A549 (cell line): ENCODE data around the gene MAGI2.

ENCODE experiments used
- BHLHE40 ChIP-seq: IDR thresholded peaks from 2 replicates; pipeline ENCODE4 v1.6.1; 2012; ENCODE audit warnings: low read depth, low read length, inconsistent platforms
- CHD4 ChIP-seq: fragments of 200-600 bp; sonication (generic); IDR thresholded peaks from 2 replicates; pipeline ENCODE4 v1.6.1; 2016; ENCODE audit warnings: antibody characterized with exemption, mild to moderate bottlenecking, borderline replicate concordance
- CTCF ChIP-seq: fragments of >200 bp; sonication (Bioruptor Twin); formaldehyde crosslinking; IDR thresholded peaks from 3 replicates; pipeline ENCODE4 v1.5.1; 2016
- HMGXB4 ChIP-seq: fragments of 250-450 bp; sonication (Bioruptor Pico); IDR thresholded peaks from 2 replicates; pipeline ENCODE4 v1.5.0; 2021; ENCODE audit warnings: mild to moderate bottlenecking, moderate library complexity, borderline replicate concordance
- JUN ChIP-seq, 2 experiments: fragments of >200 bp; sonication (Bioruptor Twin); formaldehyde crosslinking; IDR thresholded peaks; 2 replicates in 1 of 2; 3 replicates in 1 of 2; pipeline ENCODE4 v1.6.1; 2016 to 2017
- MAX ChIP-seq: IDR thresholded peaks from 2 replicates; pipeline ENCODE4 v1.6.1; 2012
- MAZ ChIP-seq: fragments of 150-350 bp; IDR thresholded peaks from 2 replicates; pipeline ENCODE4 v1.6.1; 2014; ENCODE audit warnings: antibody characterized with exemption, low read depth, low read length, borderline replicate concordance
- POLR2AphosphoS2 ChIP-seq: conservative IDR thresholded peaks from 2 replicates; pipeline ENCODE4 v1.6.1; 2012; ENCODE audit warnings: low read length, improper control_type of control experiment, inconsistent platforms
- RARB ChIP-seq: fragments of 250-450 bp; sonication (Bioruptor Pico); IDR thresholded peaks from 2 replicates; pipeline ENCODE4 v1.8.0; 2021; ENCODE audit warnings: mild to moderate bottlenecking, moderate library complexity
- TF ChIP-seq, protein P1 (sequence below): IDR thresholded peaks from 2 replicates; pipeline ENCODE4 v1.6.1; 2012

GRCh38 chr7:78542981-78543380 lies 910.5 kb downstream of the MAGI2 start:
- TF ChIP-seq CTCF (no peak), JUN (IDR thresholded peaks at IDR 0.05) (no peak), CHD4 (no peak), MAX (no peak), POLR2AphosphoS2 (no peak), BHLHE40 (no peak), MAZ (no peak), RARB (CRISPR knock-in tag) (no peak), HMGXB4 (CRISPR knock-in tag) (no peak)
- TF ChIP-seq, protein P1, sequence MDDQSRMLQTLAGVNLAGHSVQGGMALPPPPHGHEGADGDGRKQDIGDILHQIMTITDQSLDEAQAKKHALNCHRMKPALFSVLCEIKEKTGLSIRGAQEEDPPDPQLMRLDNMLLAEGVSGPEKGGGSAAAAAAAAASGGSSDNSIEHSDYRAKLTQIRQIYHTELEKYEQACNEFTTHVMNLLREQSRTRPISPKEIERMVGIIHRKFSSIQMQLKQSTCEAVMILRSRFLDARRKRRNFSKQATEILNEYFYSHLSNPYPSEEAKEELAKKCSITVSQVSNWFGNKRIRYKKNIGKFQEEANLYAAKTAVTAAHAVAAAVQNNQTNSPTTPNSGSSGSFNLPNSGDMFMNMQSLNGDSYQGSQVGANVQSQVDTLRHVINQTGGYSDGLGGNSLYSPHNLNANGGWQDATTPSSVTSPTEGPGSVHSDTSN, result no peak
